Adrenal gland (tissue), 12 donors: ENCODE measurements around the gene ARHGAP30. TPM values are rescaled to one million over a fixed set of nuclear protein-coding genes. Genes with fewer than 3 reads are reported as not detected.
"Not testable (repeated sequence)": the region's sequence is repeated elsewhere in the genome, so short reads cannot be mapped to it uniquely, and the experiment has no call there.

ENCODE experiments used
- DNase-seq, 7 donors: peaks; one replicate each; pipeline ENCODE4 v3.0.0-alpha.2; 2019 to 2020
- H3K27ac ChIP-seq, 5 donors: fragments of 200-600 bp; sonication (generic) in 4 of 5; 1 replicate in 3 of 5; 2 replicates in 2 of 5; pipeline versions ENCODE4 v1.5.1 to v1.8.0; 2016 to 2020; ENCODE audit warnings: mild to moderate bottlenecking in 1 of 5
- H3K27me3 ChIP-seq: fragments of 200-600 bp; 2 replicates; pipeline ENCODE4 v1.8.0; 2021
- H3K36me3 ChIP-seq, 2 donors: fragments of 200-600 bp; replicated peaks in 1 of 2; 1 replicate in 1 of 2; 2 replicates in 1 of 2; pipeline versions ENCODE4 v1.5.1 to v1.8.0; 2018 to 2022
- H3K4me1 ChIP-seq, 2 donors: fragments of 200-600 bp; replicated peaks in 1 of 2; 1 replicate in 1 of 2; 2 replicates in 1 of 2; pipeline versions ENCODE4 v1.5.1 to v1.8.0; 2018 to 2021
- H3K4me3 ChIP-seq, 4 donors: fragments of 200-600 bp; sonication (generic) in 3 of 4; one replicate each; pipeline ENCODE4 v1.5.1; 2016 to 2018
- H3K9me3 ChIP-seq, 3 donors: fragments of 200-600 bp; sonication (generic) in 1 of 3; replicated peaks in 1 of 3; 1 replicate in 2 of 3; 2 replicates in 1 of 3; pipeline versions ENCODE4 v1.5.1 to v1.8.0; 2016 to 2021
- POLR2A ChIP-seq, 2 donors: fragments of 450-650 bp; IDR thresholded peaks; one replicate each; pipeline ENCODE4 v1.6.1; 2017; ENCODE audit warnings: antibody characterized with exemption in 2 of 2, mild to moderate bottlenecking in 2 of 2, moderate library complexity in 1 of 2
- WGBS, 4 donors: extraction: QIAGEN DNeasy Blood & Tissue Kit in 2 of 4; methylation state at CpG; one replicate each; pipeline versions ENCODE4 v1.1.5 to v1.1.7; 2013 to 2017; 5-methylcytosine and 5-hydroxymethylcytosine counted together
- intact Hi-C, 2 donors: fragments of 100-400 bp; cut with DNase I; formaldehyde crosslinking; loops; one replicate each; pipeline versions ENCODE4 v1.14.1 to v1.15.0; 2022 to 2023
- polyA plus RNA-seq, 3 donors: library from polyadenylated mRNA; stranded (reverse); fragments of 200-250 nt in 2 of 3; fragments of 350-450 nt in 1 of 3; fragmentation: Illumina TruSeq in 1 of 3; extraction: RNeasy Lipid Tissue Mini Kit (QIAGEN cat#74804) in 1 of 3; gene quantifications; one replicate each; pipeline ENCODE4 v1.2.3, GENCODE V29; 2013 to 2014
- total RNA-seq, 9 donors: library from RNA; depleted of rRNA in 4 of 9; stranded (reverse); fragments of >200 nt in 4 of 9; fragments of 120-200 nt in 1 of 9; fragmentation: NEBNext Ultra II Directional in 1 of 9; extraction: Animal tissue kit (Norgen Biotek cat#: 25700) in 1 of 9; gene quantifications; one replicate each; pipeline versions ENCODE4 v1.1.0 to v1.2.4, GENCODE V29; 2013 to 2023
- TF ChIP-seq, protein P1 (sequence below), 6 experiments: fragments of 450-650 bp in 4 of 6; fragments of 200-600 bp in 2 of 6; sonication (generic) in 1 of 6; IDR thresholded peaks; 1 replicate in 5 of 6; 2 replicates in 1 of 6; pipeline versions ENCODE4 v1.5.1 to v1.8.0; 2016 to 2021; ENCODE audit warnings: antibody characterized with exemption in 6 of 6, mild to moderate bottlenecking in 2 of 6, moderate library complexity in 1 of 6
- donor health status: healthy with polysubstance abuse.
- donor health status: Bipolar disorder and iron deficiency.
- donor health status: DM: yes; HTN: yes; CAD: no.
- donor health status: DM: no; HTN: no; CAD: no.
- donor health status: DM: no; HTN: no; CAD: no.
- donor health status: DM: yes; HTN: yes; CAD: no.

The ARHGAP30 gene
- total and polyA plus RNA-seq, 12 donors = 0.89 to 17.5 (median 9.9) TPM

GRCh38 chr1:161069241-161069640 is 450 bp downstream of the ARHGAP30 start:
- Histone ChIP-seq H3K4me3 (peak overlapping the region in 1 of 4 donors; percentile 55), H3K9me3 (no peaks in the 10 kb centered on the region), H3K36me3 (no peaks in the 10 kb centered on the region), H3K4me1 (no peaks in the 10 kb centered on the region), H3K27ac (peak overlapping the region; percentile 13 to 87 (median 56)), H3K27me3 (peaks cover 6% of the 10 kb centered on the region)
- DNase-seq = no peak
- intact Hi-C loops = no loop called here
- 68 to 78% (median 73%) methylated on average over 9 of the region's 9 CpGs for WGBS, 4 donors
- TF ChIP-seq, protein P1, sequence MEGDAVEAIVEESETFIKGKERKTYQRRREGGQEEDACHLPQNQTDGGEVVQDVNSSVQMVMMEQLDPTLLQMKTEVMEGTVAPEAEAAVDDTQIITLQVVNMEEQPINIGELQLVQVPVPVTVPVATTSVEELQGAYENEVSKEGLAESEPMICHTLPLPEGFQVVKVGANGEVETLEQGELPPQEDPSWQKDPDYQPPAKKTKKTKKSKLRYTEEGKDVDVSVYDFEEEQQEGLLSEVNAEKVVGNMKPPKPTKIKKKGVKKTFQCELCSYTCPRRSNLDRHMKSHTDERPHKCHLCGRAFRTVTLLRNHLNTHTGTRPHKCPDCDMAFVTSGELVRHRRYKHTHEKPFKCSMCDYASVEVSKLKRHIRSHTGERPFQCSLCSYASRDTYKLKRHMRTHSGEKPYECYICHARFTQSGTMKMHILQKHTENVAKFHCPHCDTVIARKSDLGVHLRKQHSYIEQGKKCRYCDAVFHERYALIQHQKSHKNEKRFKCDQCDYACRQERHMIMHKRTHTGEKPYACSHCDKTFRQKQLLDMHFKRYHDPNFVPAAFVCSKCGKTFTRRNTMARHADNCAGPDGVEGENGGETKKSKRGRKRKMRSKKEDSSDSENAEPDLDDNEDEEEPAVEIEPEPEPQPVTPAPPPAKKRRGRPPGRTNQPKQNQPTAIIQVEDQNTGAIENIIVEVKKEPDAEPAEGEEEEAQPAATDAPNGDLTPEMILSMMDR (IDR thresholded peaks at IDR 0.05) = no peak
- no peak for TF ChIP-seq POLR2A (IDR thresholded peaks at IDR 0.05)

- peak overlapping the region in 4 of 5 donors; percentile 13 to 87 (median 62) for H3K27ac ChIP-seq
Measured at GRCh38 chr1:161068306-161069234, 1.1 kb downstream of the ARHGAP30 start.

DNA sequence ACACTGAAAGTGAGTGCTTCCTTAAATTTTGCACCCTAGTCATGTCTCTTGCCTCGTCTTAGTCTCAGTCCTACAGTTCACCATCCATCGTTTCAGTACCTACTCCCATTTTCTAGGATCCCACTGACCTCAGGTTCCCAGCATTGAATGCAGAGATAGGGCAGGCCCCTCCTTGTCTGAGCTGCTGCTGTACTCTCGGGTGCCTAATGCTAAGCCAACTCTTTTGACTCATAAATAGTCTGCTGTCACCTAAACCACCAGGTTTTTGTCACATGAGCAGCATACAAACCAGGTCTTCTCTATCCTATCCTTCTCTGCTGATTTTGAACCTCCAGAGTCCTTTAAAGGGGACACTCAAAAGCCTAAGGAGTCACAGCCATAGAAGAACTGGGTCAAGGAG is 3.0 kb downstream of the ARHGAP30 start:
- Histone ChIP-seq H3K4me3 (no peak overlapping the region), H3K27me3 (peaks cover 6% of the 10 kb centered on the region), H3K4me1 (no peaks in the 10 kb centered on the region), H3K36me3 (no peaks in the 10 kb centered on the region), H3K9me3 (no peaks in the 10 kb centered on the region), H3K27ac (no peak overlapping the region)
- TF ChIP-seq, protein P1 (IDR thresholded peaks at IDR 0.05) = no peak
- no peak for TF ChIP-seq POLR2A (IDR thresholded peaks at IDR 0.05)
- intact Hi-C loops = no loop called here
- no peak for DNase-seq
- 59 to 73% (median 65%) methylated on average over 3 of the region's 3 CpGs for WGBS, 4 donors

More at GRCh38 chr1:161068306-161069234, 1.1 kb downstream of the ARHGAP30 start:
- H3K4me1 ChIP-seq = no peaks in the 10 kb centered on the region
- TF ChIP-seq, protein P1 (IDR thresholded peaks at IDR 0.05) = no peak
- TF ChIP-seq POLR2A (IDR thresholded peaks at IDR 0.05) = no peak
- intact Hi-C loops = no loop called here
- peaks cover 6% of the 10 kb centered on the region for H3K27me3 ChIP-seq
- 54 to 60% (median 58%) methylated on average over 10 of the region's 10 CpGs for WGBS, 4 donors
- H3K9me3 ChIP-seq = no peaks in the 10 kb centered on the region
- no peaks in the 10 kb centered on the region for H3K36me3 ChIP-seq
- peak in 6 of 7 donors; percentile 39 to 72 (median 64) for DNase-seq
- H3K4me3 ChIP-seq = peak overlapping the region in 1 of 4 donors; percentile 55

- H3K4me1 ChIP-seq, intact Hi-C loops, H3K27me3 ChIP-seq, H3K9me3 ChIP-seq, H3K4me3 ChIP-seq, DNase-seq, H3K27ac ChIP-seq, H3K36me3 ChIP-seq: not testable (repeated sequence)
- WGBS, 4 donors = 85 to 88% (median 87%) methylated on average over 7 of the region's 7 CpGs
Measured at GRCh38 chr1:161065681-161066080, 4.0 kb downstream of the ARHGAP30 start.

DNA sequence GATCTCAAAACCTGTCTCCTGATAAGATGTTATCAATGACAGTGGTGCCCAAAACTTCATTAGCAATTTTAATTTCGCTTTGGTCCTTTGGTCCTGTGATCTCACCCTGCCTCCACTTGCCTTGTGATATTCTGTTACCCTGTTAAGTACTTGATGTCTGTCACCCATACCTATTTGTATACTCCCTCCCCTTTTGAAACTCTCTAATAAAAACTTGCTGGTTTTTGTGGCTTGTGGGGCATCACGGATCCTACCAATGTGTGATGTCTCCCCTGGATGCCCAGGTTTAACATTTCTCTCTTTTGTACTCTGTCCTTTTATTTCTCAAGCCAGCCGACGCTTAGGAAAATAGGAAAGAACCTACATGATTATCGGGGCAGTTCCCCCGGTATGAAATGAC is 5.8 kb downstream of the ARHGAP30 start:
- H3K4me1 ChIP-seq, H3K27me3 ChIP-seq, DNase-seq, intact Hi-C loops, H3K27ac ChIP-seq, H3K36me3 ChIP-seq, H3K9me3 ChIP-seq, H3K4me3 ChIP-seq: not testable (repeated sequence)
- WGBS, 4 donors = 59 to 70% (median 67%) methylated on average over 6 of the region's 6 CpGs
